GM21390 (cell line): ENCODE measurements around the gene SLCO2B1.

Source experiments
- ATAC-seq: cut with Tn5 transposase; IDR thresholded peaks from one replicate; pipeline ENCODE4 v1.9.1; 2021; ENCODE audit not compliant: unreplicated experiment

Gene SLCO2B1

DNA sequence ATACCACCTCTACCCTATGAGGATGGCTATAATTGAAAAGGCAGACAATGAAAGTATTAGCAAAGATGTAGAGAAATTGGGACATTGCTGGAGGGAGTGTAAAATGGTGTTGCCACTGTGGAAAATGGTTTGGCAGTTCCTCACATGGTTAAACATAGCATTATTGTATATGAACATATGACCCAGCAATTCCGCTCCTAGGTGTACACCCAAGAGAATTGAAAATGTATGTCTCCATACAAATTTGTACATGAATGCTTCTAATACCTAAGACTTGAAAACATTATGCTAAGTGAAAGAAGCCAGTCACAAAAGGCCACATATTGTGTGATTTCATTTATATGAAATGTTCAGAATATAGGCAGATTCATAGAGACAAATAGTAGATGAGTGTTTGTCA, 10.0 kb downstream of the SLCO2B1 start:
- no peak for ATAC-seq

DNA sequence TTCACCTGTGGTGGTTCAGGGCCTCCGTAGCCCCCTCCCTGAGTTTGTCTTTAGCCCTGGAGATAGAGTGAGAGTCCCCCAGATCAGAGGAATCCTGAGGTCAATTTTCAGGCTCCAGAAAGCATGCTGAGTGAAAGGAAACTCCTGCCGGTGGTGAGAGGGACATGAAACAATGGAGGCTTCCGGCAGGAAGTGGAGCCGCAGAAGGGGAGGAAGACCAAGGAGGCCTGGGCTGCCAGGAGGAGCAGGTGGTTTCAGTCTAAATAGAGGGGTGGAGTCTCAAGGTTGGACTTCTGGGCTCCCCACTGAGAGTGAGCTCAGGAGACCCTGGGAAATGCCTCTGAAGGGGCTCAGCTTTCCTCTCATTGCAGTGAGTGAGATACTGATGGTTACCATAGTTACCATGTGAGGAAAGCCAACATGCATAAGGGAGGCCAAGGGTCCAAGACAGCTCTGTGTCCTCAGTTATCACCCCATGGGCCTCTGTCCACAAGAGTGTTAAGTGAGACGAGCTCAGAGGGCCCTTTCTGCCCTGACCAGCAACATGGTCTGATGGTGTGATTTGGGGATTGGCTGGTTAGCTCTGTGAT, 10.7 kb downstream of the SLCO2B1 start:
- no peak for ATAC-seq

DNA sequence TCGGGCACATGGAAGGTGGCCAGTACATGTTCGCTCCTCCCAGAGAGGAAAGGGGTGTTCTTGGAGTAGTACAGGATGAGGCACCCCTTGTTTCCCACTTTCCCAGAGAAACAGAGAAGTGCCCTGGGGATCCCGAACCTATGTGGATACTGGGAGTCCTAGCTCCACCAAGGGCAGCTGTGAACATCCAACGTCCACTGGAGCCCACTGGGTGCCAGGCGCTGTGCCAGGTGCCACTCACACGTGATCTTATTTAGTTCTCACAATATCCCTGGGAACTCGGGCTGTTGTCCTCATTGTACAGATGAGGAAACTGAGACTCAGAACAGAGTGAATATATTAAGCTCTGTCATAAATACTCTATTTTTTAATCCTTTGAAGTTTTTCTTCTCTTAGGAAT, 12.0 kb downstream of the SLCO2B1 start:
- no peak for ATAC-seq

DNA sequence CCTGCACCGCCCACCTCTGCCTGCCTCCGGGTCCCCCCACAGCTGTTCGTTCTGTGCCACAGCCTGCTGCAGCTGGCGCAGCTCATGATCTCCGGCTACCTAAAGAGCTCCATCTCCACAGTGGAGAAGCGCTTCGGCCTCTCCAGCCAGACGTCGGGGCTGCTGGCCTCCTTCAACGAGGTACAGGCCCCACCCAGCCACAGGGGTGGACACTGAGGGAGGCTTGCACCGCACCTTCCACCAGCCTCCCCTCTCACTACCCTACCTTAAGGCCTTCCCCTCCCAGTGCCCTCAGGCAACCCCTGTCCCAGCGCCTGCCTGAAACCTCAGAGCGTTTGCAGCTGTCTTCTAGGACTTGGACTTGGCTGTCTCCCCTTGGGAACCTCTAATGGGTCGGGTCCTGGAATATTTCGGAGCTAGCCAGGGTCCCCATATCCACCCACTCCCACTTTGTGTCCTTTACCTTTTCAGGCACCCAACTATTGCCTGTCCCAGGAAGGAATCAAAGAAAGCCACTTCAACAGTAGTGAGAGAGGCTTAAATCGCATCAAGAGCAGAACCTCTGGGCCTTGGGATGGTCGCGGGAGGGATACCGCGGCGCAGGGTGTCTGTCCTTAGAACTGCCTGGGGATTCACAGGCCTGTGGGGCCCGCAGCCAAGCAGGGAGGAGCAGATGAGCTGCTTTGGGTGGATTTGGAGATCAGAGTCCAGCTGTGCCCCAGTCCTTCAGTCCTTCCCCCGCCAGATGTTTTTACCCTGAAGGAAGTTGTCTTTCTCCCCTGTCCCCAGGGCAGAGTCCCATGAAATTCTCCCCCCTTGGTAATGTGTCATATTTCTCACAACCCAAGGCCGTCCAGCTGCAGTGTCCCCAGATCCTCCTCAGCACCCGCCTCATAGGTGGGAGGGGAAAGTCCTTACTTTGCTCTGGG, 13.3 kb downstream of the SLCO2B1 start:
- no peak for ATAC-seq

DNA sequence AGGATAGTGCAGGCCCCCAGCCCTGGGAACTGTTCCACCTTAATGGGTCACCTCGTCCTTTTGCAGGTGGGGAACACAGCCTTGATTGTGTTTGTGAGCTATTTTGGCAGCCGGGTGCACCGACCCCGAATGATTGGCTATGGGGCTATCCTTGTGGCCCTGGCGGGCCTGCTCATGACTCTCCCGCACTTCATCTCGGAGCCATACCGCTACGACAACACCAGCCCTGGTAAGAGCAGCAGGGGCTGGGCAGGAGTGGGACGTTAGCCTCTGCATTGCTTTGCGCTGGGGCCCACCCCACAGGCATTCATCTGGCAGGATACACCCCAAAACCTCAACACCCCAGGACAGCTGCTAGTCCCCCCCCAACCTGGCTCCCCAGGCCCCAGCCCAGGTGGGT, 14.8 kb downstream of the SLCO2B1 start:
- no peak for ATAC-seq

DNA sequence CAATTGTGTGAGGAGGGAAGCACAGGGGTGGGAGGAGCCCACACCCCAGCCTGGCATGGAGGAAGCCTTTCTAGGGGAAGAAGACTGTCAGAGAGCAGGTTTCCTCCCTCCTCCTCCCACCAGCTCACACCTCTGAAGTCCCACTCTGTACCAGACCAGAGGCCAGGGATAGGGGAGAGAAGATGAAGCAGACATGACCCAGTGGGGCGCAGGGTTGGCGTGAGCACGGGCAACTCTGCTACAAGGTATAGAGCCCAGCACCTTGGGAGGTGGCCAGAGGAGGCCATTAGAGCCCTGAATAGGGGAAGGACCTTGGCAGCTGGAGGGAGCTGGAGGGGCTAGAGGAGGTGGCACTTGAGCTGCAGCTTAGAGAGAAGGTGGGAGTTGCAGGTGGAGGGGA, 15.9 kb downstream of the SLCO2B1 start:
- ATAC-seq = no peak

- ATAC-seq = no peak
These were observed 16.7 kb downstream of the SLCO2B1 start for GRCh38 chr11:75167617-75168016.

- ATAC-seq = no peak
These were observed 18.4 kb downstream of the SLCO2B1 start for GRCh38 chr11:75169101-75169885.

GRCh38 chr11:75170516-75171201, 19.8 kb downstream of the SLCO2B1 start:
- no peak for ATAC-seq

GRCh38 chr11:75173336-75173735, 22.4 kb downstream of the SLCO2B1 start:
- no peak for ATAC-seq

- ATAC-seq = no peak
These were observed 24.0 kb downstream of the SLCO2B1 start for GRCh38 chr11:75174781-75175370.

DNA sequence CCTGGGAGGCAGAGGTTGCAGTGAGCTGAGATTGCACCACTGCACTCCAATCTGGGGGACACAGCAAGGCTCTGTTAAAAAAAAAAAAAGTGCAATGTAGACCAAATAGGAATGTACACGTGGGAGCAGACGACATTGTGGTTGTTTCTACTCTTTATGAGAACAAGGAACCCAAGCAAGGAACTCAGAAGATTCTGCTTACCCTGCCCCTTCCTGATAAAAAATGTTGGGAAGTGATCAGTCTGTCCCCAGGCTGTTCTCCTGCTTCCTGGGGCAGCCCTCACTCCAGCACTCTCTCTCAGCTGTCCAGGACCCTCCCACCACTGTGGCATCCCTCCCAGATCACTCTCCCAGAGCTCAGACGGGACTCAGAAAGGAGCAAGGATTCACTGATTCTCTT, 31.8 kb downstream of the SLCO2B1 start:
- ATAC-seq = no peak

DNA sequence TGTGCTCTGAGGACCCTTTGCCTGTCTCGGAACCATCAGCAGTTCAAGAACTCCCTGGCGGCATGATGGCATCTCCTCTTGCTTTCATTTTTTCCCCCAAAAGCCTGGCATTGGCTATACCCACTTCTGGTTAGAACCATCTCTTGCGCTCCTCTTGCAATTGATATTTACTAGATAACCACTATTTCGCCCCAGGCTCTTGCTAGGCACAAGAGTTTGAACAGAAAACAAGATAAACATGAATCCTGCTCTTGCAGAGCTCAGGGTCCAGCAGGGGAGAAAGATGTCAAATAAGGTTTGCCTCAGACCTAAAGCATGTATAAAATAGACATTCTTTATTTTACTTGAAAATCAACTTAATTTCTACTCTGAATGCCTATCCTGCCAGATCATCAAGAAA, 33.1 kb downstream of the SLCO2B1 start:
- no peak for ATAC-seq

GRCh38 chr11:75184757-75185425, 34.0 kb downstream of the SLCO2B1 start:
- ATAC-seq = no peak

GRCh38 chr11:75185866-75186265, 35.0 kb downstream of the SLCO2B1 start:
- ATAC-seq = no peak

- no peak for ATAC-seq
These were observed 36.1 kb downstream of the SLCO2B1 start for GRCh38 chr11:75186999-75187398.

- no peak for ATAC-seq
These were observed 37.8 kb downstream of the SLCO2B1 start for GRCh38 chr11:75188671-75189070.

GRCh38 chr11:75189108-75189507, 38.2 kb downstream of the SLCO2B1 start:
- no peak for ATAC-seq

DNA sequence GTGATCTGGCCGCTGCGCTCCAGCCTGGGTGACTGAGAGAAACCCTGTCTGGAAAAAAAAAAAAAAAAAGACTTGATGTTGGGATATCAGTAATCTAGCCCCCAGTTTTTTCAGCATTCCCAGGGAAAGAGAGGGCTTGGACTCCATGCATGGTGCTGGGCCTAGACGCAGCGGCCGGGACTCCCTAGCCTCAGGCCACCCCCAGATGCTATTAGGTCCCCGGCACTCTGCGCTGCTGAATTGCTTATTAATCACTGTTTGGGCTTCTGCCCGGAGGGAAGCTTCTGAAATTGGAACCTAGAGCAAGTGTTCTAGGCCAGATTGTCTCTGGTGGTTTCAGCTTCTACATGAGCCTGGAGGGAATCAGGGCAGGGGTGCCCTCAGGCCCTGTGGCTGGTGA, 39.0 kb downstream of the SLCO2B1 start:
- ATAC-seq = no peak

DNA sequence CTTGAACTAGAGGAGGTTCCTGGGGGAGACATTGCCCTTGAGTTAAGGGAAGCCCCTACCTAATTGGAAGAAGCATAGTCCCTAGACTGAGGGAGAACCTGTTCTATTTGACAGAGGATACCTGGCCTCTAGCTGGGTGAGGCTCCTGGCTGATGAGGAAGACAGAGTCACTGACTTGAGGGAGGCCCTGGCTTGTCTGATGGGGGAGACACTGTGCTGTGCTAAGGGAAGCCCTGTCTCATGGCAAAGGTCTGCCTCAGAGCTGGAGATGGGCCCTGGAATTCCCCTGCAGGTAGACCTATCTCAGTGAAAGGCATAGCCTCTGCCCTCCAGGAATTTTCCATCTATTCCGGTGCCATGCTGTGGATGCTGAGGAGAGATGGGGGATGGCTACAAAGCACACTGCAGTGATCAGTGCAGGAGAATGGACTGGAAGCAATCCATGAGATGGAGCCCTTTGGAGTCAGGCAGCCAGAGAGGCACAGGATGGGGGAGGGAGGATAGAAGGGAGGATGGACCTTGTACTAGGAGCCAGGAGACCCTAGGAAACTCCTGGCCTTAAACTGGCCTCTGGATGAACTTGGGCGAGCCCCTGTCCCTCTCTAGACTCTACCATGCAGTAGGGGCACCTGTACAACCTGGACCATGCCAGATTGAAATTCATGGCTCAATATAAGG, 39.9 kb downstream of the SLCO2B1 start:
- no peak for ATAC-seq
